Thymus (tissue), 11 donors: ENCODE data around the gene ARHGAP10. TPM values are rescaled to one million over a fixed set of nuclear protein-coding genes. Genes with fewer than 3 reads are reported as not detected.

Experiments
- DNase-seq, 9 donors: peaks; one replicate each; pipeline ENCODE4 v3.0.0-alpha.2; 2013; ENCODE audit warnings: low spot score in 9 of 9, low read depth in 6 of 9, missing footprints in 1 of 9
- H3K27ac ChIP-seq, 2 donors: one replicate each; pipeline ENCODE4 v1.5.1; 2013; ENCODE audit warnings: control low read depth in 1 of 2, low read depth in 1 of 2, low read length in 1 of 2, mild to moderate bottlenecking in 1 of 2, moderate library complexity in 1 of 2
- H3K27me3 ChIP-seq, 2 donors: one replicate each; pipeline ENCODE4 v1.5.1; 2013; ENCODE audit warnings: low read length in 1 of 2; ENCODE audit not compliant: control insufficient read depth in 2 of 2, insufficient read depth in 1 of 2
- H3K36me3 ChIP-seq, 2 donors: one replicate each; pipeline ENCODE4 v1.5.1; 2013; ENCODE audit warnings: low read length in 1 of 2, mild to moderate bottlenecking in 1 of 2, moderate library complexity in 1 of 2; ENCODE audit not compliant: control insufficient read depth in 2 of 2, insufficient read depth in 2 of 2
- H3K4me1 ChIP-seq, 2 donors: one replicate each; pipeline ENCODE4 v1.5.1; 2013; ENCODE audit warnings: low read length in 2 of 2; ENCODE audit not compliant: control insufficient read depth in 2 of 2, insufficient read depth in 2 of 2
- H3K4me3 ChIP-seq, 2 donors: one replicate each; pipeline ENCODE4 v1.5.1; 2013; ENCODE audit warnings: low read length in 2 of 2, control low read depth in 1 of 2, mild to moderate bottlenecking in 1 of 2
- H3K9me3 ChIP-seq, 2 donors: one replicate each; pipeline ENCODE4 v1.5.1; 2013; ENCODE audit warnings: low read length in 1 of 2, mild to moderate bottlenecking in 1 of 2; ENCODE audit not compliant: control insufficient read depth in 2 of 2, insufficient read depth in 1 of 2
- WGBS: extraction: QIAGEN DNeasy Blood & Tissue Kit; methylation state at CpG from one replicate; pipeline ENCODE4 v1.1.7; 2013; 5-methylcytosine and 5-hydroxymethylcytosine counted together
- polyA plus RNA-seq: library from polyadenylated mRNA; stranded (reverse); fragments of 200-250 nt; gene quantifications from one replicate; pipeline ENCODE4 v1.2.3, GENCODE V29; 2013
- total RNA-seq: library from RNA; stranded (reverse); fragments of 120-200 nt; gene quantifications from one replicate; pipeline ENCODE4 v1.2.4, GENCODE V29; 2013
- donor health status: healthy.

ARHGAP10 gene
- total and polyA plus RNA-seq, 2 donors = 11.8 to 13.4 TPM

DNA sequence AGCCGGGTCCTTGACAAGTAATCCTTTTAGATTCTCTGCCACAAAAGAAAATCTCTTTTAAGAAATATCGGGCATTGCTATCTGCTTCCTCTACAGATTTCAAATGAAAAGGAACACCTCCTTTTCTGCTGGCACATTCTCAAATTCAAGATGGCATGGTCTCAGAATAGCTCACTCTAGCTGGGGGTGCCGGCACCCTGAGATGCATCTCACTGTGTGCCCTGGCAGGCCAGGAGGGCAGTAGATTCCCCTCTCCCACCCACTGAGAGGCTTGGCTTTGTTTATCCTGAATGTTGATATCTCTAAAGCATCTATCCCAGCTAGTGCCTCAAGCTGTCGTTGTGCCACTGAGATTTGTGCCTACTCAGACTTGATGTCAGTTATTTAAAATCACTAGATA is 319.5 kb downstream of the ARHGAP10 start:
- Histone ChIP-seq H3K27me3 (no peaks in the 10 kb centered on the region), H3K4me1 (peaks cover 0 to 12% of the 10 kb centered on the region in 2 donors), H3K36me3 (peaks cover 0 to 4% of the 10 kb centered on the region in 2 donors), H3K4me3 (no peak overlapping the region), H3K9me3 (no peaks in the 10 kb centered on the region), H3K27ac (no peak overlapping the region)
- DNase-seq = no peak
- WGBS = 95% methylated on average over 4 of the region's 4 CpGs

- H3K4me3 ChIP-seq = no peak overlapping the region
- H3K4me1 ChIP-seq = peaks cover 0 to 16% of the 10 kb centered on the region in 2 donors
- H3K27me3 ChIP-seq = no peaks in the 10 kb centered on the region
- DNase-seq = peak in 6 of 9 donors; percentile 11 to 69 (median 14)
- H3K9me3 ChIP-seq = no peaks in the 10 kb centered on the region
- H3K27ac ChIP-seq = no peak overlapping the region
- H3K36me3 ChIP-seq = no peaks in the 10 kb centered on the region
Measured at GRCh38 chr4:148052448-148052847, 320.6 kb downstream of the ARHGAP10 start.

DNA sequence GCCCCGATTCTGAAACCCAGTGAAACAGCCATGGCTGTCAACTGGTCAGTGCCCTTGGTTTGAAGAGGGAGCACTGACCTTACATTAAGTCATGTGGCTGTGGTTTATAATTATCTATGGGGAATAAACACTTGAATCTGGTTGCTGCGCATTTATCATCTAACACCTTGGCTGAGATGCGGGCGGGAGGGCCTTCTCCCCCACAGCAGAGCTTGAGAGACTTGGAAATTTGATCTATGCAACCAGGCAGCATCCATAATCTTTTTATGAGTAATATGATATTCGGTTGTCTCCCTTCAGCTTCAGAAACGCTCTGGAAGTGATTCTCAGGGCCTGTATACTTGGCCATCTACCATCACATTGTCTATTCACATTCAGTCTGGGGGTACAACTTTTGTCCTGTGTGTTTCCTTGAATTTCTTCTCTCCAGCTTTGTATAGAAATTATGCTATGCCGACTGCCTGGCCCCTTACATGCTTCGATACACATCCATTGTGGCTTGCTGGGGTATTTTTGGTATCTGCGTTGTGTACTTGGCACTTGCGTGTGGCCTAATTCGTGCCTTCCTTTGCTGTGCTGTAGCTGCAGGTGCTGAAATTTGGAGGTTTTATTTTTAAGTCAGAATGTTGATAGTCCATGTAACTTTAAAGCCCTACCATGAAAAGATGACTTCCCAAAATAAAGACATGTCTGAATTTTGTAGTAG is 321.6 kb downstream of the ARHGAP10 start:
- Histone ChIP-seq H3K4me1 (peaks cover 0 to 16% of the 10 kb centered on the region in 2 donors), H3K4me3 (no peak overlapping the region), H3K9me3 (no peaks in the 10 kb centered on the region), H3K27ac (no peak overlapping the region), H3K36me3 (no peaks in the 10 kb centered on the region), H3K27me3 (no peaks in the 10 kb centered on the region)
- 94% methylated on average over 11 of the region's 11 CpGs for WGBS
- DNase-seq = no peak

DNA sequence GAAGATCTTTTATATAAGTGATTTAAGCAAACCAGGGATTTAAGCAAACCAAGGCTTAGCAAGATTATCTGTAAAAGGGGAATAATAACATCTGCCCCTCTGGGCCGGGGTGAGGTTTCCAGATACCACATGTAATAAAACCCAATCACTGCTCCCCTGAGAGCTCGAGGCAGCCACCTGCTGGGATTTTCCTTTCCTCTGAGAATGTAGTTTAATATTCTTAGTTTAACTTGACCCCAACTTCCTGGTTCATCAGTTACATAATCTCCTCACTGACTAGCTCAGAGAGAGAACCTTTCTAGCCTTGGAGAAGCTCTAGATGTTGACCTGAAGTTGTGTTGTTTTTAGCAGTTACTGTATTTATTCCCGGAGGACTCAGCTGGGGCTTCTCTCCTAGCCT is 322.4 kb downstream of the ARHGAP10 start:
- Histone ChIP-seq H3K27ac (no peak overlapping the region), H3K4me3 (no peak overlapping the region), H3K27me3 (no peaks in the 10 kb centered on the region), H3K36me3 (no peaks in the 10 kb centered on the region), H3K4me1 (peaks cover 0 to 16% of the 10 kb centered on the region in 2 donors), H3K9me3 (no peaks in the 10 kb centered on the region)
- no peak for DNase-seq
- WGBS = 48% methylated on average over 3 of the region's 3 CpGs

GRCh38 chr4:148055844-148056243 is 324.0 kb downstream of the ARHGAP10 start:
- no peak overlapping the region for H3K4me3 ChIP-seq
- DNase-seq = no peak
- H3K27me3 ChIP-seq = no peaks in the 10 kb centered on the region
- H3K4me1 ChIP-seq = peaks cover 0 to 27% of the 10 kb centered on the region in 2 donors
- WGBS = 98% methylated on average over 6 of the region's 6 CpGs
- no peaks in the 10 kb centered on the region for H3K36me3 ChIP-seq
- H3K27ac ChIP-seq = no peak overlapping the region
- H3K9me3 ChIP-seq = no peaks in the 10 kb centered on the region

GRCh38 chr4:148056879-148057278 is 325.0 kb downstream of the ARHGAP10 start:
- peaks cover 0 to 30% of the 10 kb centered on the region in 2 donors for H3K4me1 ChIP-seq
- peak in 8 of 9 donors; percentile 24 to 71 (median 26) for DNase-seq

DNA sequence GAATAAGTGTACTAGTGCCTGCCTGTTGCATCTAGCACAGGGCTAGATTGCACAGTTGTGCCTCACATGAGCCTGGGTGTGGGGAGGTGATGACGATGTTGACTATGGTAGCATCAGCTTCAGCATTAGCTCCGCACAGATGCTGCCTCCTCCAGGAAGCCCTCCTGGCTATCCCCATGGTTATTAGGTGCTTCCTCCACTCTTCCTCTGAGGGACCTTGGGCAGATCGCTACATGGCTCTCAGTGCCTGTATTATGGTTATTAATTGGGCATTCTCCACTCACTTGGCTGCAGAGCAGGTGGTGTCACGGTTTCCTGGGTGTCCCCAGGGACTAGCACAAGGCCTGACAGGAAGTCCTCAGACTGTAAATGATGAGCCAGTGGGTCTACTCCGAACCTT is 325.6 kb downstream of the ARHGAP10 start:
- Histone ChIP-seq H3K9me3 (no peaks in the 10 kb centered on the region), H3K27ac (no peak overlapping the region), H3K27me3 (no peaks in the 10 kb centered on the region), H3K36me3 (no peaks in the 10 kb centered on the region), H3K4me1 (peaks cover 0 to 30% of the 10 kb centered on the region in 2 donors), H3K4me3 (no peak overlapping the region)
- DNase-seq = no peak
- WGBS = 96% methylated on average over 5 of the region's 5 CpGs

More at GRCh38 chr4:148056879-148057278, 325.0 kb downstream of the ARHGAP10 start:
- 28% methylated on average over 6 of the region's 6 CpGs for WGBS
- Histone ChIP-seq H3K9me3 (no peaks in the 10 kb centered on the region), H3K27me3 (no peaks in the 10 kb centered on the region), H3K36me3 (no peaks in the 10 kb centered on the region), H3K4me3 (no peak overlapping the region), H3K27ac (no peak overlapping the region)

DNA sequence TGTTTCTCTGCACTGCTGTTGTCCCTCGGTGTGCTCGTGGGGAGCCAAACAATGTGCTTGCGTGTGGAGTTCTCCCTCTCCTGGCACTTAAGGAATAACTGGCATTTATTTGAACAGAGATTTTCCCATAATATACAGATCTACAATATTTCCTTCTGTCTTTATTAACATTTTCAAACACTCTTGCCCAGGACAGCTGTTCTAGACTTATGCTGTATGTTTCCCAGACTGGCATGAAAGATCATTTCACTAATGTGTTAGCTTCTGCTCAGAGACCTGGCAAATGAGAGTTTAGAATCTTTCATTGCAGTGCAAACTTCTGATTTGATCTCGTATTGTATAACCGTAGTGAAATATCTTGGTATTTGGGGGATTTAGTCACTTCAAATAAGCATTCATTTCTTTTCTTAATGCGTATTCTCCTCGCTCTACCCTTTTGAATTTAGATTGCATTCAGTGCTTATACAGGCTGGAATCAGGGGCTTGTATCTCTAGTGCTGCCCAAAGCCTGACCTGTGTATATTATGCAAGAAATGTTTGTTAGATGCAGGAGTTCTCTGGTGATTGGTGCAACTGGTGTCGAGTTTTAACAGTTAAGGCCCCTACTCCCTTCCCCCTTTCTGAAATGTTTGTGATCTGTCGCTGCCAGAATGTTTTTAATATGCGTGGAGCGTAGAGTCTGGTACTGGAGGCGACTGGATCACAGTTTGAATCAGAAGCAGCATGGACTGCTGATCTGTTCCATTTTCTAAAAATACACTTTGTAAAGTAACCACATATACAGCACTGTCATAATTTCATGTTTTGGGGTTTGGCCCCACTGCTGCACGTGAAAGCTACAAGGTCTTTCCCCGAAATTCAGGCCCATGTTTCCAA is 326.3 kb downstream of the ARHGAP10 start:
- Histone ChIP-seq H3K9me3 (no peaks in the 10 kb centered on the region), H3K27me3 (no peaks in the 10 kb centered on the region), H3K36me3 (no peaks in the 10 kb centered on the region), H3K27ac (no peak overlapping the region), H3K4me1 (peaks cover 0 to 23% of the 10 kb centered on the region in 2 donors), H3K4me3 (no peak overlapping the region)
- no peak for DNase-seq
- WGBS = 97% methylated on average over 14 of the region's 14 CpGs

DNA sequence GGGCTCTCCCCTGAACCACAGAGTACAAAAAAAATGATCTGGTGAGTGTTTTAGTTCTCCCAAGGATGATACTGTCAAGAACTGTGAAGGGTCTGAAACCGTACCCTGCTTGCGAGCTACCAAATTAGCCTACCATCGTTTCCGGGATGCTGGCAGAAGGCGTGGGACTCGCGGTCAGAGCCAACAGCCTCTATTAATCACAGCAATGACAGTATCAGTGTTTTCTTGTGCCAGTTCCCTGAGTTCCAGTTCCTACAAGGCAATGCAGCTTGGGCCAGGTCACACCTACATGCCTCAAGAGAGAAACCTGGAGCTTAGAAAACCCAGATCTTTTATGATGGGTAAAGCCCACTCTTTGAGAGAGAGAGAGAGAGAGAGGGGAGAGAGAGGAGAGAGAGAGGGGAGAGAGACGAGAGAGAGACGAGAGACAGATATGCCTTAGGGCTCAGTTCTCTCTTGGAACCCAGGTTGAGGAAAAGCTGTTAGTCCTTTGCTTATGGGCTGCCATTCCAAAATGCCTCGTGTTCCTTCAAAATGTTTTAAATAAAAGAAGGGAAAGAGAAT is 327.8 kb downstream of the ARHGAP10 start:
- Histone ChIP-seq H3K36me3 (no peaks in the 10 kb centered on the region), H3K4me3 (no peak overlapping the region), H3K27ac (no peak overlapping the region), H3K4me1 (peaks cover 0 to 18% of the 10 kb centered on the region in 2 donors), H3K9me3 (no peaks in the 10 kb centered on the region), H3K27me3 (no peaks in the 10 kb centered on the region)
- DNase-seq = no peak
- WGBS = 77% methylated on average over 10 of the region's 10 CpGs
